GM23338 (cell line): ENCODE results near the gene TTC23. TPM values are rescaled to one million over a fixed set of nuclear protein-coding genes. Genes with fewer than 3 reads are reported as not detected.

ENCODE experiments used
- ATAC-seq: fragments of 200-7000 bp; cut with Tn5 transposase; 3 replicates; pipeline ENCODE4 v1.9.1; 2020
- DNase-seq: peaks from one replicate; pipeline ENCODE4 v3.0.0-alpha.2; 2015; ENCODE audit warnings: low spot score
- H2AFZ ChIP-seq: fragments of 200-600 bp; sonication (generic); 2 replicates; pipeline ENCODE4 v1.8.0; 2016; ENCODE audit warnings: antibody characterized with exemption, mild to moderate bottlenecking, moderate library complexity
- H3F3A ChIP-seq: fragments of 200-600 bp; sonication (generic); replicated peaks from 2 replicates; pipeline ENCODE4 v1.8.0; 2017; ENCODE audit warnings: antibody characterized with exemption, mixed run types, low read depth
- H3K27ac ChIP-seq: fragments of 200-600 bp; sonication (generic); 2 replicates; pipeline ENCODE4 v1.6.1; 2016; ENCODE audit warnings: low read depth
- H3K27me3 ChIP-seq: fragments of 200-600 bp; sonication (generic); 2 replicates; pipeline ENCODE4 v1.8.0; 2016; ENCODE audit warnings: mild to moderate bottlenecking, mixed run types, moderate library complexity; ENCODE audit not compliant: insufficient read depth
- H3K36me3 ChIP-seq: fragments of 200-600 bp; sonication (generic); 2 replicates; pipeline ENCODE4 v1.8.0; 2016; ENCODE audit warnings: mild to moderate bottlenecking; ENCODE audit not compliant: insufficient read depth
- H3K4me1 ChIP-seq: fragments of 200-600 bp; sonication (generic); 2 replicates; pipeline ENCODE4 v1.8.0; 2016; ENCODE audit warnings: mild to moderate bottlenecking, moderate library complexity; ENCODE audit not compliant: insufficient read depth
- H3K4me2 ChIP-seq: fragments of 200-600 bp; sonication (generic); 2 replicates; pipeline ENCODE4 v1.7.1; 2017; ENCODE audit warnings: mixed run types
- H3K4me3 ChIP-seq: fragments of 200-600 bp; sonication (generic); 2 replicates; pipeline ENCODE4 v1.6.1; 2016; ENCODE audit warnings: mixed run types
- H3K79me2 ChIP-seq: fragments of 200-600 bp; sonication (generic); replicated peaks from 2 replicates; pipeline ENCODE4 v1.8.0; 2017; ENCODE audit warnings: mild to moderate bottlenecking; ENCODE audit not compliant: insufficient read depth
- H3K9me2 ChIP-seq: fragments of 200-600 bp; sonication (generic); 2 replicates; pipeline ENCODE4 v1.8.0; 2017; ENCODE audit not compliant: insufficient read depth
- H4K20me1 ChIP-seq: fragments of 200-600 bp; sonication (generic); replicated peaks from 2 replicates; pipeline ENCODE4 v1.8.0; 2017; ENCODE audit warnings: mild to moderate bottlenecking; ENCODE audit not compliant: insufficient read depth
- H3K27ac Mint-ChIP-seq: 2 replicates; pipeline ENCODE4 v1.8.0; 2020; ENCODE audit warnings: inconsistent platforms, mild to moderate bottlenecking, moderate library complexity, mixed read lengths
- H3K27me3 Mint-ChIP-seq: 3 replicates; pipeline ENCODE4 v1.8.0; 2022; ENCODE audit warnings: low read depth, mild to moderate bottlenecking, moderate library complexity, mixed read lengths, inconsistent platforms; ENCODE audit not compliant: insufficient read depth, poor library complexity
- H3K36me3 Mint-ChIP-seq: 3 replicates; pipeline ENCODE4 v1.8.0; 2021; ENCODE audit warnings: low read depth, mild to moderate bottlenecking, inconsistent platforms, moderate library complexity, mixed read lengths
- H3K4me1 Mint-ChIP-seq: 3 replicates; pipeline ENCODE4 v1.8.0; 2020; ENCODE audit warnings: mild to moderate bottlenecking, inconsistent platforms, mixed read lengths
- H3K4me3 Mint-ChIP-seq: 3 replicates; pipeline ENCODE4 v1.8.0; 2021; ENCODE audit warnings: moderate library complexity, mild to moderate bottlenecking, inconsistent platforms, mixed read lengths
- H3K9me3 Mint-ChIP-seq: 3 replicates; pipeline ENCODE4 v1.8.0; 2020; ENCODE audit warnings: moderate library complexity, mild to moderate bottlenecking, inconsistent platforms, mixed read lengths
- CREB1 ChIP-seq: fragments of 250-450 bp; sonication (Bioruptor Pico); IDR thresholded peaks from 2 replicates; pipeline ENCODE4 v1.5.0; 2020; ENCODE audit warnings: low read depth, mild to moderate bottlenecking, moderate library complexity
- EZH2 ChIP-seq: fragments of 200-600 bp; sonication (generic); IDR thresholded peaks from one replicate; pipeline ENCODE4 v1.8.0; 2017; ENCODE audit warnings: antibody characterized with exemption, mild to moderate bottlenecking, low read depth; ENCODE audit not compliant: unreplicated experiment
- EZH2phosphoT487 ChIP-seq: fragments of 200-600 bp; sonication (generic); IDR thresholded peaks from one replicate; pipeline ENCODE4 v1.8.1; 2018; ENCODE audit warnings: antibody characterized with exemption; ENCODE audit not compliant: unreplicated experiment
- JUNB ChIP-seq: IDR thresholded peaks from one replicate; pipeline ENCODE4 v1.6.1; 2016; ENCODE audit warnings: antibody characterized with exemption; ENCODE audit not compliant: unreplicated experiment
- NANOG ChIP-seq: IDR thresholded peaks from 2 replicates; pipeline ENCODE4 v1.6.1; 2016; ENCODE audit warnings: antibody characterized with exemption, borderline replicate concordance
- POLR2AphosphoS5 ChIP-seq: IDR thresholded peaks from 2 replicates; pipeline ENCODE4 v1.6.1; 2016; ENCODE audit warnings: antibody characterized with exemption, low read depth
- REST ChIP-seq: IDR thresholded peaks from one replicate; pipeline ENCODE4 v1.6.1; 2018; ENCODE audit warnings: antibody characterized with exemption; ENCODE audit not compliant: unreplicated experiment
- STAT1 ChIP-seq: IDR thresholded peaks from one replicate; pipeline ENCODE4 v1.6.1; 2016; ENCODE audit warnings: antibody characterized with exemption; ENCODE audit not compliant: unreplicated experiment
- ZNF114 ChIP-seq: fragments of 250-450 bp; sonication (Bioruptor Pico); IDR thresholded peaks from 2 replicates; pipeline ENCODE4 v1.5.0; 2020; ENCODE audit warnings: mild to moderate bottlenecking, moderate library complexity
- ZNF331 ChIP-seq: fragments of 250-450 bp; sonication (Bioruptor Pico); IDR thresholded peaks from 2 replicates; pipeline ENCODE4 v1.5.0; 2020; ENCODE audit warnings: low read depth, mild to moderate bottlenecking, moderate library complexity
- polyA plus RNA-seq: library from polyadenylated mRNA; unstranded; fragments of >200 nt; fragmentation: Nextera tagmentation; extraction: Ambion mirVana; gene quantifications from 2 replicates; pipeline ENCODE4 v1.2.1, GENCODE V29; 2016
- total RNA-seq: library from RNA; depleted of rRNA; stranded (reverse); fragments of >200 nt; shearing (Covaris generic); gene quantifications from 2 replicates; pipeline ENCODE4 v1.2.3, GENCODE V29; 2014
- TF ChIP-seq, protein P1 (sequence below): IDR thresholded peaks from 2 replicates; pipeline ENCODE4 v1.6.1; 2016; ENCODE audit warnings: antibody characterized with exemption
- TF ChIP-seq, protein P2 (sequence below), 2 experiments: fragments of 200-600 bp in 1 of 2; sonication (generic) in 1 of 2; conservative IDR thresholded peaks; 2 replicates each; pipeline versions ENCODE4 v1.5.1 to v1.6.1; 2016 to 2017; ENCODE audit warnings: antibody characterized with exemption in 2 of 2, low read depth in 2 of 2, mild to moderate bottlenecking in 2 of 2, moderate library complexity in 1 of 2
- TF ChIP-seq, protein P3 (sequence below): fragments of 250-450 bp; sonication (Bioruptor Pico); IDR thresholded peaks from 2 replicates; pipeline ENCODE4 v1.5.0; 2020; ENCODE audit warnings: mild to moderate bottlenecking, moderate library complexity

The TTC23 gene
- total and polyA plus RNA-seq, 2 experiments from 2014 or later: 6.3 to 25.2 TPM

- no peaks in the 10 kb centered on the region for H3K27me3 ChIP-seq
- no peak for ATAC-seq
These were observed 134.7 kb downstream of the TTC23 start for GRCh38 chr15:99114511-99115299.

More at GRCh38 chr15:99114511-99115299, 134.7 kb downstream of the TTC23 start:
- H3K4me3 Mint-ChIP-seq: no peak overlapping the region
- Histone ChIP-seq H3K4me3 (no peak overlapping the region), H3K9me2 (no peaks in the 10 kb centered on the region), H3K79me2 (no peaks in the 10 kb centered on the region), H3F3A (no peaks in the 10 kb centered on the region), H4K20me1 (no peaks in the 10 kb centered on the region), H2AFZ (no peak overlapping the region), H3K4me1 (no peaks in the 10 kb centered on the region), H3K36me3 (no peaks in the 10 kb centered on the region), H3K27ac (no peak overlapping the region), H3K4me2 (no peak overlapping the region)
- no peak for TF ChIP-seq EZH2
- TF ChIP-seq JUNB: no peak
- TF ChIP-seq, protein P1, sequence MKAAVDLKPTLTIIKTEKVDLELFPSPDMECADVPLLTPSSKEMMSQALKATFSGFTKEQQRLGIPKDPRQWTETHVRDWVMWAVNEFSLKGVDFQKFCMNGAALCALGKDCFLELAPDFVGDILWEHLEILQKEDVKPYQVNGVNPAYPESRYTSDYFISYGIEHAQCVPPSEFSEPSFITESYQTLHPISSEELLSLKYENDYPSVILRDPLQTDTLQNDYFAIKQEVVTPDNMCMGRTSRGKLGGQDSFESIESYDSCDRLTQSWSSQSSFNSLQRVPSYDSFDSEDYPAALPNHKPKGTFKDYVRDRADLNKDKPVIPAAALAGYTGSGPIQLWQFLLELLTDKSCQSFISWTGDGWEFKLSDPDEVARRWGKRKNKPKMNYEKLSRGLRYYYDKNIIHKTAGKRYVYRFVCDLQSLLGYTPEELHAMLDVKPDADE: no peak
- no peak for TF ChIP-seq EZH2phosphoT487
- TF ChIP-seq NANOG: no peak
- no peak for TF ChIP-seq ZNF331 (CRISPR knock-in tag)
- TF ChIP-seq POLR2AphosphoS5: no peak
- no peak for TF ChIP-seq ZNF114 (CRISPR knock-in tag)
- TF ChIP-seq, protein P2, sequence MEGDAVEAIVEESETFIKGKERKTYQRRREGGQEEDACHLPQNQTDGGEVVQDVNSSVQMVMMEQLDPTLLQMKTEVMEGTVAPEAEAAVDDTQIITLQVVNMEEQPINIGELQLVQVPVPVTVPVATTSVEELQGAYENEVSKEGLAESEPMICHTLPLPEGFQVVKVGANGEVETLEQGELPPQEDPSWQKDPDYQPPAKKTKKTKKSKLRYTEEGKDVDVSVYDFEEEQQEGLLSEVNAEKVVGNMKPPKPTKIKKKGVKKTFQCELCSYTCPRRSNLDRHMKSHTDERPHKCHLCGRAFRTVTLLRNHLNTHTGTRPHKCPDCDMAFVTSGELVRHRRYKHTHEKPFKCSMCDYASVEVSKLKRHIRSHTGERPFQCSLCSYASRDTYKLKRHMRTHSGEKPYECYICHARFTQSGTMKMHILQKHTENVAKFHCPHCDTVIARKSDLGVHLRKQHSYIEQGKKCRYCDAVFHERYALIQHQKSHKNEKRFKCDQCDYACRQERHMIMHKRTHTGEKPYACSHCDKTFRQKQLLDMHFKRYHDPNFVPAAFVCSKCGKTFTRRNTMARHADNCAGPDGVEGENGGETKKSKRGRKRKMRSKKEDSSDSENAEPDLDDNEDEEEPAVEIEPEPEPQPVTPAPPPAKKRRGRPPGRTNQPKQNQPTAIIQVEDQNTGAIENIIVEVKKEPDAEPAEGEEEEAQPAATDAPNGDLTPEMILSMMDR (conservative IDR thresholded peaks at IDR 0.05; ENCODE audit: low read depth in 2 of 2): no peak
- no peak for TF ChIP-seq STAT1
- no peak for TF ChIP-seq REST
- no peak for TF ChIP-seq CREB1 (CRISPR knock-in tag)
- TF ChIP-seq, protein P3, sequence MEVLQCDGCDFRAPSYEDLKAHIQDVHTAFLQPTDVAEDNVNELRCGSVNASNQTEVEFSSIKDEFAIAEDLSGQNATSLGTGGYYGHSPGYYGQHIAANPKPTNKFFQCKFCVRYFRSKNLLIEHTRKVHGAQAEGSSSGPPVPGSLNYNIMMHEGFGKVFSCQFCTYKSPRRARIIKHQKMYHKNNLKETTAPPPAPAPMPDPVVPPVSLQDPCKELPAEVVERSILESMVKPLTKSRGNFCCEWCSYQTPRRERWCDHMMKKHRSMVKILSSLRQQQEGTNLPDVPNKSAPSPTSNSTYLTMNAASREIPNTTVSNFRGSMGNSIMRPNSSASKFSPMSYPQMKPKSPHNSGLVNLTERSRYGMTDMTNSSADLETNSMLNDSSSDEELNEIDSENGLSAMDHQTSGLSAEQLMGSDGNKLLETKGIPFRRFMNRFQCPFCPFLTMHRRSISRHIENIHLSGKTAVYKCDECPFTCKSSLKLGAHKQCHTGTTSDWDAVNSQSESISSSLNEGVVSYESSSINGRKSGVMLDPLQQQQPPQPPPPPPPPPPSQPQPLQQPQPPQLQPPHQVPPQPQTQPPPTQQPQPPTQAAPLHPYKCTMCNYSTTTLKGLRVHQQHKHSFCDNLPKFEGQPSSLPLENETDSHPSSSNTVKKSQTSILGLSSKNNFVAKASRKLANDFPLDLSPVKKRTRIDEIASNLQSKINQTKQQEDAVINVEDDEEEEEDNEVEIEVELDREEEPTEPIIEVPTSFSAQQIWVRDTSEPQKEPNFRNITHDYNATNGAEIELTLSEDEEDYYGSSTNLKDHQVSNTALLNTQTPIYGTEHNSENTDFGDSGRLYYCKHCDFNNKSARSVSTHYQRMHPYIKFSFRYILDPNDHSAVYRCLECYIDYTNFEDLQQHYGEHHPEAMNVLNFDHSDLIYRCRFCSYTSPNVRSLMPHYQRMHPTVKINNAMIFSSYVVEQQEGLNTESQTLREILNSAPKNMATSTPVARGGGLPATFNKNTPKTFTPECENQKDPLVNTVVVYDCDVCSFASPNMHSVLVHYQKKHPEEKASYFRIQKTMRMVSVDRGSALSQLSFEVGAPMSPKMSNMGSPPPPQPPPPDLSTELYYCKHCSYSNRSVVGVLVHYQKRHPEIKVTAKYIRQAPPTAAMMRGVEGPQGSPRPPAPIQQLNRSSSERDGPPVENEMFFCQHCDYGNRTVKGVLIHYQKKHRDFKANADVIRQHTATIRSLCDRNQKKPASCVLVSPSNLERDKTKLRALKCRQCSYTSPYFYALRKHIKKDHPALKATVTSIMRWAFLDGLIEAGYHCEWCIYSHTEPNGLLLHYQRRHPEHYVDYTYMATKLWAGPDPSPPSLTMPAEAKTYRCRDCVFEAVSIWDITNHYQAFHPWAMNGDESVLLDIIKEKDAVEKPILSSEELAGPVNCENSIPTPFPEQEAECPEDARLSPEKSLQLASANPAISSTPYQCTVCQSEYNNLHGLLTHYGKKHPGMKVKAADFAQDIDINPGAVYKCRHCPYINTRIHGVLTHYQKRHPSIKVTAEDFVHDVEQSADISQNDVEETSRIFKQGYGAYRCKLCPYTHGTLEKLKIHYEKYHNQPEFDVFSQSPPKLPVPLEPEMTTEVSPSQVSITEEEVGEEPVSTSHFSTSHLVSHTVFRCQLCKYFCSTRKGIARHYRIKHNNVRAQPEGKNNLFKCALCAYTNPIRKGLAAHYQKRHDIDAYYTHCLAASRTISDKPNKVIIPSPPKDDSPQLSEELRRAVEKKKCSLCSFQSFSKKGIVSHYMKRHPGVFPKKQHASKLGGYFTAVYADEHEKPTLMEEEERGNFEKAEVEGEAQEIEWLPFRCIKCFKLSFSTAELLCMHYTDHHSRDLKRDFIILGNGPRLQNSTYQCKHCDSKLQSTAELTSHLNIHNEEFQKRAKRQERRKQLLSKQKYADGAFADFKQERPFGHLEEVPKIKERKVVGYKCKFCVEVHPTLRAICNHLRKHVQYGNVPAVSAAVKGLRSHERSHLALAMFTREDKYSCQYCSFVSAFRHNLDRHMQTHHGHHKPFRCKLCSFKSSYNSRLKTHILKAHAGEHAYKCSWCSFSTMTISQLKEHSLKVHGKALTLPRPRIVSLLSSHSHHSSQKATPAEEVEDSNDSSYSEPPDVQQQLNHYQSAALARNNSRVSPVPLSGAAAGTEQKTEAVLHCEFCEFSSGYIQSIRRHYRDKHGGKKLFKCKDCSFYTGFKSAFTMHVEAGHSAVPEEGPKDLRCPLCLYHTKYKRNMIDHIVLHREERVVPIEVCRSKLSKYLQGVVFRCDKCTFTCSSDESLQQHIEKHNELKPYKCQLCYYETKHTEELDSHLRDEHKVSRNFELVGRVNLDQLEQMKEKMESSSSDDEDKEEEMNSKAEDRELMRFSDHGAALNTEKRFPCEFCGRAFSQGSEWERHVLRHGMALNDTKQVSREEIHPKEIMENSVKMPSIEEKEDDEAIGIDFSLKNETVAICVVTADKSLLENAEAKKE (CRISPR knock-in tag): no peak
- no peak for DNase-seq
- H3K9me3 Mint-ChIP-seq: no peaks in the 10 kb centered on the region; the same call in 2 of the 3 replicates
- H3K27me3 Mint-ChIP-seq: peaks cover 2% of the 10 kb centered on the region
- H3K27ac Mint-ChIP-seq: no peak overlapping the region
- no peaks in the 10 kb centered on the region for H3K4me1 Mint-ChIP-seq
- H3K36me3 Mint-ChIP-seq: peaks cover 2% of the 10 kb centered on the region; the same call in 1 of the 3 replicates
